ENCODE results near the gene AGXT2. TPM values are rescaled to one million over a fixed set of nuclear protein-coding genes. Genes with fewer than 3 reads are reported as not detected.

AGXT2 gene
- total RNA-seq, 4 donors from 2014 or later = not detected

DNA sequence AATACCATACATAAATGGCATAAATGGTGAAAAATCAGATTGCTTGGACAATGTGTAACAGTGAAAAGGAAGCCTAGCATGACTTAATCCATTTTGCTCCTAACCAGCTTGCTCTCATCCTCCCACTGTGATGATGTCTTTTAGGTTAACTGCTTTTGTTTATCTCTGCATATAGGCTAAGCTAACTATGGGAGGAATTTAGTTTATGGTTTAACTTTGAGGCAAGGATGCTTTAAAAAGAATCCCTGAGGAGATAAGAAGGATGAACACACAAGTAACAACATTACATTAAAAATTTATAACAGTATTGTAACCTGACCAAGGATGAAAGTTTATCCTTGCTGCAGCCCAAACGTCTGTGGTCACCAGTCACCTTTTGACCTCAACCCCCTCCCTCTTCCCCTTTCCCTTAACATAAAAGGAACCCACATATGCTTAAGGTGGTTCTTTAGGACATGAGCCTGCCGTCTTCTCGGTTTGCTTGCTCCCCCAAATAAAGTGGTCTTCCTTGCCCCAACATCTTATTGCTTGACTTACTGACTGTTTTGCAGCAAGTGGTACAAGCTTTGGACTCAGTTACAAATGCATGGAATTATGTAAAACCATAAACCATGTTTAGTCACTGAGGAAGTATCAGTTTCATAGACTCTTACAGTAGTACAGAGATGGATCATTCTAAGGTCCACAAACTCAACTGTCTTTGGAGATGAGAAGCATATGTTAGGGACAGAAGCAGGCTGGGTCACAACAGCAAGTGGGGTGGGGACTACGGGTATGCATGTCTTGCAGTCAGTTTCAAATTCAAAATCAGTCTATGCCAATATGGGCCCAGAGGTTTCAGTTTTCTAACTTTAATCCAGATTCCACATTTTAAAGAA is 31.3 kb downstream of the AGXT2 start:
- Histone ChIP-seq H3K27me3 (no peaks in the 10 kb centered on the region), H3K27ac (no peak overlapping the region), H3K4me3 (no peak overlapping the region), H3K9me3 (no peaks in the 10 kb centered on the region), H3K36me3 (no peaks in the 10 kb centered on the region), H3K4me1 (no peaks in the 10 kb centered on the region)
- 52% methylated on average over 4 of the region's 4 CpGs for WGBS
- TF ChIP-seq POLR2A (IDR thresholded peaks at IDR 0.05) (no peak), EP300 (IDR thresholded peaks at IDR 0.05) (no peak), POLR2AphosphoS5 (IDR thresholded peaks at IDR 0.05) (no peak)
- TF ChIP-seq, protein P1, sequence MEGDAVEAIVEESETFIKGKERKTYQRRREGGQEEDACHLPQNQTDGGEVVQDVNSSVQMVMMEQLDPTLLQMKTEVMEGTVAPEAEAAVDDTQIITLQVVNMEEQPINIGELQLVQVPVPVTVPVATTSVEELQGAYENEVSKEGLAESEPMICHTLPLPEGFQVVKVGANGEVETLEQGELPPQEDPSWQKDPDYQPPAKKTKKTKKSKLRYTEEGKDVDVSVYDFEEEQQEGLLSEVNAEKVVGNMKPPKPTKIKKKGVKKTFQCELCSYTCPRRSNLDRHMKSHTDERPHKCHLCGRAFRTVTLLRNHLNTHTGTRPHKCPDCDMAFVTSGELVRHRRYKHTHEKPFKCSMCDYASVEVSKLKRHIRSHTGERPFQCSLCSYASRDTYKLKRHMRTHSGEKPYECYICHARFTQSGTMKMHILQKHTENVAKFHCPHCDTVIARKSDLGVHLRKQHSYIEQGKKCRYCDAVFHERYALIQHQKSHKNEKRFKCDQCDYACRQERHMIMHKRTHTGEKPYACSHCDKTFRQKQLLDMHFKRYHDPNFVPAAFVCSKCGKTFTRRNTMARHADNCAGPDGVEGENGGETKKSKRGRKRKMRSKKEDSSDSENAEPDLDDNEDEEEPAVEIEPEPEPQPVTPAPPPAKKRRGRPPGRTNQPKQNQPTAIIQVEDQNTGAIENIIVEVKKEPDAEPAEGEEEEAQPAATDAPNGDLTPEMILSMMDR (IDR thresholded peaks at IDR 0.05) = no peak
- DNase-seq (ENCODE audit: low spot score in 2 of 2) = no peak

DNA sequence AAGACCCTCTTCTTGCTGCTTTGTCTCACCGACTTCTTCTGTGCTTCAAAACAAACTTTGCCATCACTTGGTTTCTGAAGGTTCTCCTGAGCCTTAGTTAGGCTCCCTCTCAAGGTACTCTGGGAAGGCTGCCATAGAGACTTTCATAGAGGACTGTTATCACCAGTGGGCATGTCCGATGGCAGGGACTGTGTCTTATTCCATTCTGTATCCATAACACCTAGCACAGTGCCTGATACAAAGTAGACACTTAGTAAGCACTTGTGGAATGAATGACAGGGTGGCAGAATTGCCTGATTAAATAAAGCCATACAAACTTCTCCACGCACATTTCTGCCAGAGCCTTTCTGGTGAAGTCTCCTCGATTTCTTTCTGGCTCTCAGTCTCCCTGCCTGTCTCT is 32.7 kb downstream of the AGXT2 start:
- H3K4me1 ChIP-seq = no peaks in the 10 kb centered on the region
- no peak overlapping the region for H3K4me3 ChIP-seq
- H3K27me3 ChIP-seq = no peaks in the 10 kb centered on the region
- TF ChIP-seq, protein P1 (IDR thresholded peaks at IDR 0.05) = no peak
- TF ChIP-seq EP300 (IDR thresholded peaks at IDR 0.05) (no peak), POLR2AphosphoS5 (IDR thresholded peaks at IDR 0.05) (no peak), POLR2A (IDR thresholded peaks at IDR 0.05) (no peak)
- no peak for DNase-seq (ENCODE audit: low spot score in 2 of 2)
- H3K27ac ChIP-seq = no peak overlapping the region
- 84% methylated on average over 4 of the region's 4 CpGs for WGBS
- H3K36me3 ChIP-seq = no peaks in the 10 kb centered on the region
- no peaks in the 10 kb centered on the region for H3K9me3 ChIP-seq

DNA sequence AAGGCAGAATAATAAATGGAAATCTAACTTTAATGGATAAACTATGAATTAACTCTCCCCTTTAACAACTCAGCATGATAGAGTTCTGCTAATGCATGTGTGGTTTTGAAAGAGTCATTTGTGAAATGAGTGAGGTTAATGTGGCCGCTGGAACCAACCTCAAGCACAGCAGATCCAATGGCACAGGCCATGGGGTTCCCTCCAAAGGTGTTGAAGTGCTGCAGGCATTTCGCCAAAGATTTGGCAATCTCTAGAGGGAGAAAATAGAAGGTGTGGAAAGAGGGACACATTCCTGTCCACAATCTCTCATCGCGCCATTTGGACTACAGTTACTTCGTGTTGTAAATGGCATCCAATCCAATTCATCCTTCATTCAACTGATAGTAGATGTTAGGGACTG is 35.0 kb downstream of the AGXT2 start:
- 89% methylated on average over 5 of the region's 5 CpGs for WGBS
- Histone ChIP-seq H3K36me3 (no peaks in the 10 kb centered on the region), H3K27ac (no peak overlapping the region), H3K4me1 (no peaks in the 10 kb centered on the region), H3K4me3 (no peak overlapping the region), H3K27me3 (no peaks in the 10 kb centered on the region), H3K9me3 (no peaks in the 10 kb centered on the region)
- DNase-seq (ENCODE audit: low spot score in 2 of 2) = no peak
- TF ChIP-seq POLR2AphosphoS5 (IDR thresholded peaks at IDR 0.05) = no peak
- TF ChIP-seq, protein P1 (IDR thresholded peaks at IDR 0.05) = no peak

DNA sequence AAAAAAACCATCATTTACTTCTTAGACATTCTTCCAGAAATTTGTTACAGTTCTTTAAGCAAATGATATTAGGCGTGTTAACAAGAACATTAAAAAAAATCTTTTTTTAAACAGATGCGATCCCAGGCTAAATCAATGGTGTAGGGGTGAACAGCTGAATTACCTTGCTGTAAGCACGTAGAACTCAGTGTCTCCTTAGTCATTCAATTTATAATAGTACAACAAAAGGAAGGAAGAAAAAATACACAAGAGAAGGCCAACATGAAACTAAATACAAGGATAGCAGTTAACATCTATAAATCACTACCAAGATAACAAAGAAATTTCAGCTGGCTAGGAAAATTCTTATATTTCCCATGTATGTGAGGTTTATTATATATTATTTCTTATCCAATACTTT is 35.4 kb downstream of the AGXT2 start:
- no peak overlapping the region for H3K27ac ChIP-seq
- H3K4me1 ChIP-seq = no peaks in the 10 kb centered on the region
- no peak overlapping the region for H3K4me3 ChIP-seq
- DNase-seq (ENCODE audit: low spot score in 2 of 2) = no peak
- no peaks in the 10 kb centered on the region for H3K27me3 ChIP-seq
- H3K9me3 ChIP-seq = no peaks in the 10 kb centered on the region
- no peaks in the 10 kb centered on the region for H3K36me3 ChIP-seq
- TF ChIP-seq, protein P1 (IDR thresholded peaks at IDR 0.05) = no peak
- TF ChIP-seq EP300 (IDR thresholded peaks at IDR 0.05) (no peak), POLR2A (IDR thresholded peaks at IDR 0.05) (no peak), POLR2AphosphoS5 (IDR thresholded peaks at IDR 0.05) (no peak)
- 85% methylated on average over 3 of the region's 3 CpGs for WGBS

DNA sequence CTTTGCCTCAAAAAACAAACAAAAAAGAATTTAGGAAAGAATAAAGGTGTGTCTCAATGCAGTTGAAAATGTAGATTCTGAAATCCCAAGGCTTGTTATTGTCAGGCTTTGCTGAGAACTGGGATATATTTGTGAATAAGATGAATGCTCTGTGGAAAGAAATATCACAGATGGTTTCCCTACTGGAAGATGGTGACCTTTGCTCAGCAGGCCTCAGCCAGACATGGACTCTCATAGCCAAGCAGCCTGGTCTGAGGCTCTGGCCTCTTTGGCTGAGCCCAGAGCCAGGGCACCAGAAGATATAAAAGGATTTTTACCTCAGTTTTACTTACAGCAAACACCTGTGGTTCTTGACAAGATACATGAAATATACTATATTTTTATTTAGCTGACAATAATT is 37.1 kb downstream of the AGXT2 start:
- no peak for DNase-seq (ENCODE audit: low spot score in 2 of 2)
- Histone ChIP-seq H3K9me3 (no peaks in the 10 kb centered on the region), H3K27ac (no peak overlapping the region), H3K36me3 (no peaks in the 10 kb centered on the region), H3K4me1 (no peaks in the 10 kb centered on the region), H3K27me3 (no peaks in the 10 kb centered on the region), H3K4me3 (no peak overlapping the region)
- no peak for TF ChIP-seq POLR2A (IDR thresholded peaks at IDR 0.05)
- no peak for TF ChIP-seq POLR2AphosphoS5 (IDR thresholded peaks at IDR 0.05)
- TF ChIP-seq EP300 (IDR thresholded peaks at IDR 0.05) = no peak
- TF ChIP-seq, protein P1 (IDR thresholded peaks at IDR 0.05) = no peak

All from suprapubic skin (tissue), 4 donors.